HG03196 (cell line): Measurements from ENCODE around the gene DHX35.

Source experiments
- ATAC-seq: cut with Tn5 transposase; IDR thresholded peaks from one replicate; pipeline ENCODE4 v1.9.1; 2021; ENCODE audit not compliant: unreplicated experiment

Gene DHX35

DNA sequence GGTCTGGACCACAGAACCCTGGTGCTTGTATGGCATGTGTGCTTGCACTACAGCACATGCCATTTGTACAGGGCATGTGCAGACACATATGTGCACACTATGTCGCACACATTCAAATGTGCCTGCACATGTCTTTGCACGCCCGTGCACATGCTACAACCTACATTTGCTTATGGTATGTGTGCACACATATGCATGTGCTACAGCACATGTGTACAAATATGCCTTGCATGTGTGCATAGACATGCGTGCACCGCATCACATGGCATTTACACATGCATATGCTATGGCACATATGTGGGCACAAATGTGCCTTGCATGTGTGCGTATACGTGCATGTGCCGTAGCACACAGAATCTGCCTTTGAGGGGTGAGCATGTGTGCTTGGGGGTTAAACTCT, 90.5 kb downstream of the DHX35 start:
- no peak for ATAC-seq

DNA sequence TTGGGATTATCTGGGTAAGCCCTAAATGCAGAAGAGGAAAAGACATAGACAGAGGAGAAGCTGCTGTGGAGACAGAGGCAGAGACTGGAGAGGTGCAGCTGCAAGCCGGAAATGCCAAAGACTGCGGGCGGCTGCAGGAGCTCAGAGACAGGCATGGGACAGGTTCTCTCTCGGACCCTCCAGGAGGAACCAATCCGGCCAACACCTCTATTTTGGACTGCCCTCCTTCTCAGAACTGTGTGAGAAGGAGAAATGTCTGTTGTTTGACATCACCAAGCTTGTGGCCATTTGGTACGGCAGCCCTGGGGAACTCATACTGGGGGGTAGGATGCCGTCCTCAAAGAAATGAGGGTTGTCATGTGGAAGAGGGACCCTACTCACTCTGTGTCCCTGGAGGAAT, 95.0 kb downstream of the DHX35 start:
- no peak for ATAC-seq

- no peak for ATAC-seq
Measured at GRCh38 chr20:39057911-39058310, 95.8 kb downstream of the DHX35 start.

GRCh38 chr20:39059036-39059435, 96.9 kb downstream of the DHX35 start:
- no peak for ATAC-seq

- ATAC-seq = no peak
Measured at GRCh38 chr20:39066471-39067242, 104.5 kb downstream of the DHX35 start.

DNA sequence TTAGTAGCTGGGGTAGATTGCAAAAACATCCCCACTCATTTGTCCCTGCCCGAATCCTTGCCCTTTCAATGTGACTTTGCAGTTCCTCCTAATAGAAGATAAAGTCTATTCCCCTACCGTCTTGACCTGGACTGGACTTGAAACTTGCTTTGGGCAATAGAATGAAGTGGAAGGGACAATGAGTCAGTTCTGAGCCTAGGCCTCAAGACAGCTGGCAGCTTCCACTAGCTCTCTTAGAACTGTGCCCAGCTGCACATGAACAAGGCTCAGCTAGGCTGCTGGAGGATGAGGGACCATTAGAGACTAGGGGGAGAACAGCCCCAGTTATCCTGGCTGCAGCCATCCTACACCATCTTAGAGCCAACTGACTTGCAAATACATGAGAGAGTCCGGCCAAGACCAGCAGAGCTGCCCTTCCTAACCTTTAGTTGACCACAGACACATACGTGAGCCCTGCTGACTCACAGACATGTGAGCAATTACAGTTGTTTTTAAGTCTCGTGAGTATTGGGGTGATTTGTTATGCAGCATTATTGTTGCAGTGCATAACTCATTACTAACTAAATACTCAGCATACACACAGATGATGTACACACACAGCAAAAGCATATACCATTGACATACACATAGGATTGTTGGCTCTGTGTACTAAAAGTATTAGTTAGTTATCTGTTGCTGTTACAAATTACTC, 105.5 kb downstream of the DHX35 start:
- no peak for ATAC-seq

GRCh38 chr20:39069976-39070375, 107.8 kb downstream of the DHX35 start:
- no peak for ATAC-seq

DNA sequence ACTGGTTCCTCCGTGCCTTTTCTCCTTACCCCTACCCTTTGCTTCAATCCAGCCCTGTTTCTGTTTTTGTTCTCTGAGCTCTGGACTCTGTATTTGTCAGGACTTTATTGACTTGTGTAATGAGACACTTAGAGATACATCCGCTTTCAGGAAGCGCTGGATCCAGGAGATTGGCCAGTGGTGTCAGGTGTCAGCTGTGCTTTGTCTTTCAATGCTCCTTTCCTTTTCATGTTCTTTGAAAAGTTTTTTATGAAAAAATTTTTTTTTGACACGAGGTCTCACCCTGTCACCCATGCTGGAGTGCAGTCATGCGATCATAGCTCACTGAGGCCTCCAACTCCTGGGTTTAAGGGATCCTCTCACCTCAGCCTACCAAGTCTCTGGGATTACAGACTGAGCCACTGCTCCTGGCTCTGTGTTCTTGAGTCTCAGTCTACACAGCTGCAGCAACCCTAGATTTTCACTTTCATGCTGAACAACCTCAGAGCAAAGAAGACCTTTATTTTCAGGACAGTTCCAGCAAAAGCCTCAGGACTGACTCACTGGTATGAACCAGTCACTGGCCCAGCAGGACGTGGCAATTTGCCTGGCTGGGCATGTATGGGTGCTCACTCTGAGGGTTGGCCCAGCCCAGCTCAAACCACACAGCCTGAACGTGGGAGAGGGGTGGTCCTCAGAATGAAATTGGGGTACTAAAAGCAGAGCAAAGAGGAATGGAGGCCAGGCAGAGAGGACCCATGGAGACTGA, 108.5 kb downstream of the DHX35 start:
- no peak for ATAC-seq

DNA sequence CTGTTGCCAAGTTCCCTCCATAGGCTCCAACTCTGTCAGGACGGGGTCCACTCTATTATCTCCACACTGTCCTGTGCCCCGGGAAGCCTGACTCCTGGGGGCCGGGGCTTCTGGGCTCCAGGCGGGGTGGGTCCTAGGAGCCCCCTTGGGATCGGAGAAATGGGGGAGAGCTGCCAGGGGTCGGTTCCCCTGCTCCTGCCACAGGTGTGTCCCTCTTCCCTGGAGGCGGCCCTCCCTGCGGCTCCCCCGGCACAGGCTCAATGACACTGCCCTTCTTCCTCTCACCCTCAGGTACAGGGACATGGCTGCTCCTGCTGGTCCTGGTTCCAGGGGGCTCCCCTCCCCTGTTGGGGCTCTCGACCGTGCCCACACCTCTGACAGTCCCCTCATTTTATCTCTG, 110.0 kb downstream of the DHX35 start:
- ATAC-seq = no peak

GRCh38 chr20:39072653-39073052, 110.5 kb downstream of the DHX35 start:
- no peak for ATAC-seq

- no peak for ATAC-seq
Measured at GRCh38 chr20:39075731-39076130, 113.6 kb downstream of the DHX35 start.

DNA sequence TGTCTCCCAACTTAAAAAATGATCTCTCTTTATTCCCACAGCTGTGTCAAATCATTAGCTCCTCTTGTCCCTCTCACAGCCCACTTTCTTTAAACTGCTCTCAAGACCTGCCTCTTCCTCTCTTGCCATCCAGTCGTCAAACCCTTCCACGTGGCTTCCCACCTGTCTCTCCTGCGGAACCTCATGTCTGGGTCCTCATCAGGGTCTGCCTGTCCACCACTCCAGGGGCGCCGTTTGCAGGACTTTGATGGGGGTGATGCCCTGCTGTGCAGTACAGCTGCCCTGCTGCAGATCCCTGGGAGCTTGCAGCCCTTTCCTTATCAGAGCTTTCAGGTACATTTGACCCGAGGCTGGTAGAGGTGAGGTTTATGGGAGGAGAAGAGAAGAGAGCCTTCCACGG, 114.8 kb downstream of the DHX35 start:
- no peak for ATAC-seq

- no peak for ATAC-seq
Measured at GRCh38 chr20:39080326-39080725, 118.2 kb downstream of the DHX35 start.

- ATAC-seq = peak; percentile 68
Measured at GRCh38 chr20:39081255-39081654, 119.1 kb downstream of the DHX35 start.

- no peak for ATAC-seq
Measured at GRCh38 chr20:39082622-39083398, 120.7 kb downstream of the DHX35 start.

- no peak for ATAC-seq
Measured at GRCh38 chr20:39083761-39084160, 121.6 kb downstream of the DHX35 start.

GRCh38 chr20:39089029-39089428, 126.9 kb downstream of the DHX35 start:
- no peak for ATAC-seq
